WERI-Rb-1 (cell line): ENCODE measurements around the gene SGMS1.

Source experiments
- DNase-seq: peaks from one replicate; pipeline ENCODE4 v3.0.0-alpha.2; 2020
- H3K27ac ChIP-seq: fragments of 250-450 bp; sonication (Bioruptor Pico); 2 replicates; pipeline ENCODE4 v1.5.1; 2020; ENCODE audit warnings: mild to moderate bottlenecking, moderate library complexity
- H3K27me3 ChIP-seq: fragments of 250-450 bp; sonication (Bioruptor Pico); 2 replicates; pipeline ENCODE4 v1.5.1; 2021; ENCODE audit warnings: mild to moderate bottlenecking, low read depth, moderate library complexity; ENCODE audit not compliant: insufficient read depth, severe bottlenecking
- H3K36me3 ChIP-seq: fragments of 250-450 bp; sonication (Bioruptor Pico); 2 replicates; pipeline ENCODE4 v1.5.1; 2020; ENCODE audit warnings: mild to moderate bottlenecking, moderate library complexity
- H3K4me3 ChIP-seq: 2 replicates; pipeline ENCODE4 v1.5.1; 2011; ENCODE audit warnings: low read depth, mild to moderate bottlenecking, control low read depth, low read length
- H3K9me3 ChIP-seq: fragments of 250-450 bp; sonication (Bioruptor Pico); 2 replicates; pipeline ENCODE4 v1.5.1; 2021; ENCODE audit warnings: mild to moderate bottlenecking, moderate library complexity; ENCODE audit not compliant: severe bottlenecking
- TF ChIP-seq, protein P1 (sequence below): IDR thresholded peaks from 2 replicates; pipeline ENCODE4 v1.5.1; 2011; ENCODE audit warnings: low read depth, mild to moderate bottlenecking, control low read depth, inconsistent platforms, low read length

Gene SGMS1

DNA sequence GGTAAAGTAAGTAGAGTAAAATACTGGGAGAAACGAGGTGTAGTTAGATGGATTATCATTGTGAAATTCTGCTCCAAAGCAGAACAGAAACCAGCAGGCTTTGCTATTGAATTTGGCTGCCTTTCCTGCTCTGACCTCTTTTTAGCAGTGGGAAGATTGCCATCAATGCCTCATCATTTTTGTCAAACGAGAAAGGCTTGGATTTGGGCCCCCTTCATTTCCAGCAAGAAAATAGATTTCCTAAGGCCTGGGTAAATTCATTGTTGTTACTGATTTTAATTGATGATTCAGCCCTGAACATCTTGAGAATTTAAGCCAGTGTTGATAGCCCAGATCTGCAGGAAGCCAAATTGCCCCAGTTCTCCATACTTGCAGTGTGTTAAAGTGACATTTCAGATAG, 337.2 kb downstream of the SGMS1 start:
- TF ChIP-seq, protein P1, sequence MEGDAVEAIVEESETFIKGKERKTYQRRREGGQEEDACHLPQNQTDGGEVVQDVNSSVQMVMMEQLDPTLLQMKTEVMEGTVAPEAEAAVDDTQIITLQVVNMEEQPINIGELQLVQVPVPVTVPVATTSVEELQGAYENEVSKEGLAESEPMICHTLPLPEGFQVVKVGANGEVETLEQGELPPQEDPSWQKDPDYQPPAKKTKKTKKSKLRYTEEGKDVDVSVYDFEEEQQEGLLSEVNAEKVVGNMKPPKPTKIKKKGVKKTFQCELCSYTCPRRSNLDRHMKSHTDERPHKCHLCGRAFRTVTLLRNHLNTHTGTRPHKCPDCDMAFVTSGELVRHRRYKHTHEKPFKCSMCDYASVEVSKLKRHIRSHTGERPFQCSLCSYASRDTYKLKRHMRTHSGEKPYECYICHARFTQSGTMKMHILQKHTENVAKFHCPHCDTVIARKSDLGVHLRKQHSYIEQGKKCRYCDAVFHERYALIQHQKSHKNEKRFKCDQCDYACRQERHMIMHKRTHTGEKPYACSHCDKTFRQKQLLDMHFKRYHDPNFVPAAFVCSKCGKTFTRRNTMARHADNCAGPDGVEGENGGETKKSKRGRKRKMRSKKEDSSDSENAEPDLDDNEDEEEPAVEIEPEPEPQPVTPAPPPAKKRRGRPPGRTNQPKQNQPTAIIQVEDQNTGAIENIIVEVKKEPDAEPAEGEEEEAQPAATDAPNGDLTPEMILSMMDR: no peak
- H3K9me3 ChIP-seq: no peaks in the 10 kb centered on the region
- peaks cover 3% of the 10 kb centered on the region for H3K27me3 ChIP-seq
- no peak overlapping the region for H3K27ac ChIP-seq
- no peaks in the 10 kb centered on the region for H3K36me3 ChIP-seq
- DNase-seq: no peak
- no peak overlapping the region for H3K4me3 ChIP-seq

DNA sequence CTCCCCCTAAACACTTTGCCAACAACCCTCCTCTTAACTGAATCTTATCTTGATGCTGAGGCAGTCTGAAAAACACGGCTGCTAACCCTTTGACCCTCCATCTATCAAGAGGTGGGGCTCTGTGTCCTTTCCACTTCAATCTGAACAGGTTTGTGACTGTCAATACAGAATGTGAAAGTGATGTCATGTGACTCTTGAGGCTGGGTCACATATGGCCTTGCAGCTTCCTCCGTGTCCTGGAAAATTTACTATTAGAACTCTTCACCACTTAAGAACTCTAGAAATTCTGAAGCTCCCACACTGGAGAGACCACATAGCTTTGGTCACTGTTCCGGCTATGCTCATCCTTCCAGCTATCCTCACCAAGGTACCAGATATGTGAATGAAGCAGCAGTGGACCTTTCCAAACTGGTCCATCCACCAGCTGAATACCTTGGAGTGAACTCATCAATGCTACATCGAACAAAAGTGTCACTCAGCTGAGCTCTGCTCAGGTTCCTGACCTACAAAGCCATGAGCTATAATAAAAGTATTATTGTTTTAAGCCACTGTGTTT, 341.7 kb downstream of the SGMS1 start:
- no peaks in the 10 kb centered on the region for H3K9me3 ChIP-seq
- H3K36me3 ChIP-seq: no peaks in the 10 kb centered on the region
- H3K27ac ChIP-seq: no peak overlapping the region
- TF ChIP-seq, protein P1: no peak
- no peak for DNase-seq
- no peaks in the 10 kb centered on the region for H3K27me3 ChIP-seq
- H3K4me3 ChIP-seq: no peak overlapping the region

DNA sequence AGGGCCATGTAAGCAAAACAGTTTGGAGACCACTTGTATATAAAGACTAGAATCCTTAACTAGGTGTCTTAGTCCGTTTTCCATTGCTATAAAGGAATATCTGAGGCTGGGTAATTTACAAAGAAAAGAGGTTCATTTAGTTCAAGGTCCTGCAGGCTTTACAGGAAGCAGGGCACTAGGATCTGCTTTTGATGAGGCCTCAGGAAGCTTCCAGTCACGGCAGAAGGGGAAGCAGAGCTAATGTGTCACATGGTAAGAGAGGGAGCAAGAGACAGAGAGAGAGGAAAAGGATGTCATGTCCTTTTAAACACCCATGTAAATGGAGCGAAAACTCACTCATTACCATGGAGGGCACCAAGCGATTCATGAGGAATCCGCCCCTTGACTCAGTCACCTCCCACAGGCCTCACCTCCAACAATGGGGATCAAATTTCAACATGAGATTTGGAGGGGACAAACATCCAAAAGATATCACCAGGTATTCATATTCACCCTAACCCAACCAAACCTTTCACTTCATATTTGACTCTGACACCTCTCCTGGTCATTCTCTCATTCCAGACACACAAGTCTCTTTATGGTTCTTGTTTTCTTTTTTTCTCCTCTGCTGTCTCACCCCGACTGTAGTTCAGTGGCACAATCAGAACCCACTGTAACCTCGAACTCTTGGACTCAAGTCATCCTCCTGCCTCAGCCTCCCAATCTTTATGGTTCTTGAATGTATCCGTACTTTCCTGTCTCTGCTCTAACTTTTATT, 342.4 kb downstream of the SGMS1 start:
- TF ChIP-seq, protein P1: no peak
- no peaks in the 10 kb centered on the region for H3K9me3 ChIP-seq

DNA sequence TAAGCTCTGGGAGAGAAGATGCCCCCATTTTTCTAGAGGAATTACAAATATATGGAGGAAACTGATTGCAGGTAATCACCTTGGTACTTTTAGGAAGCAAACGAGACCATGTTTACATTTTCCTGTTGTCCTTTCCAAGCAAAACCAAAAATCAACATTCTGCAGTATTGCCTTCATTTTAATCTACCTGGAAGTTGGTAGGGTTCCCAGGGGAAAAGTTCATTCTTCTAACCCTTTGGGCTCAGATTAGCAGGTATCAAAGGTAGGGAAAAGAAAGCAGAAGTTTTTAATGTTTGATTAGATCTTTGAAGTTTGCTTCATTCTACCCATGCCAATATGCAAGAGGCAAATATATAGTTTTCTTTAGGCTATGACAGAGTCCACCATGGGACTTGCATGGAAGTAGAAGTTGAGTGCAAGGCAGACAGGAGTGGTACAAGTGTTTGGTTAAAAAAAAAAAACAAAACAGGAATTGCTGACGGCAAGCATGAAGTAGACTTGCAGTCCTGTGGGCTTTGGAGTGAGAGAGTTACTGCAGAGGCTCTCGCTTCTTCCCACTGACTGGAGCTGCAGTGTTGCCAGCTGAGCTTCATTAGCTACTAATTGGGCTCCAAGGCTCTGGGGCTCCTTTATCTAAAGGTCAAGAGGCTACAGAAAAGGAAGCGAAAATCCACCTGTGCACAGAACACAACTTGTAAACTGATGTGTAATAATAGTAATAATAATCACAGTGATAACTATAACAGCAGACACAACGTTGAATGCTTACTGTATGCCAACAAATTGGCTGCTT, 343.5 kb downstream of the SGMS1 start:
- no peak for DNase-seq
- TF ChIP-seq, protein P1: no peak
- H3K4me3 ChIP-seq: no peak overlapping the region
- H3K36me3 ChIP-seq: no peaks in the 10 kb centered on the region
- H3K27me3 ChIP-seq: peaks cover 3% of the 10 kb centered on the region
- no peak overlapping the region for H3K27ac ChIP-seq
- no peaks in the 10 kb centered on the region for H3K9me3 ChIP-seq

More for the DNA sequence above, 342.4 kb downstream of the SGMS1 start:
- DNase-seq: no peak
- H3K4me3 ChIP-seq: no peak overlapping the region
- no peak overlapping the region for H3K27ac ChIP-seq
- no peaks in the 10 kb centered on the region for H3K36me3 ChIP-seq
- no peaks in the 10 kb centered on the region for H3K27me3 ChIP-seq

DNA sequence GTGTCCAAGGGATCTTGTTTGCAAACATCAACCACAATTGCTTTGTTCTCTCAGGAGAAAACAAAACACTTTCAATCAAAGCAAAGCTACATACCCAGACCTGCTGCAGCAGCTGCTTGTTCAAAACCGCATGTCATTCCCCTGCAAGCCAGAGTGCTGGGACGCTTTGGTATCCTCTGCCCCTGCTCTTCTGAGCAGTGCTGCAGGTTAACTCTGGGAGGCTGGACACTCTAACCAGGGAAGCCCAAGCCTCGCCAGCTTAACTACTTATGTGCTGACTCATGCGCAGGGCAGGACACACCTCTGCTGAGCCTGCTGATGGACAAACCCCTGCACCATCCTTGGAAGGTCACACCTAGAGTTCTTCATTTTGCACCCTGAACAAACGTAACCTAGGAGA, 344.3 kb downstream of the SGMS1 start:
- H3K27ac ChIP-seq: no peak overlapping the region
- DNase-seq: peak; percentile 6
- no peaks in the 10 kb centered on the region for H3K36me3 ChIP-seq
- no peak overlapping the region for H3K4me3 ChIP-seq
- TF ChIP-seq, protein P1: no peak
- H3K9me3 ChIP-seq: no peaks in the 10 kb centered on the region
- peaks cover 3% of the 10 kb centered on the region for H3K27me3 ChIP-seq
